Endothelial cell of hepatic sinusoid (primary cell): Measurements from ENCODE around the gene SEMA4A.

ENCODE experiments used
- in situ Hi-C: cut with HindIII; loops from 2 replicates; pipeline ENCODE4 v1.10.0; 2017; ENCODE audit warnings: low sequenced_read_pairs

Gene SEMA4A

DNA sequence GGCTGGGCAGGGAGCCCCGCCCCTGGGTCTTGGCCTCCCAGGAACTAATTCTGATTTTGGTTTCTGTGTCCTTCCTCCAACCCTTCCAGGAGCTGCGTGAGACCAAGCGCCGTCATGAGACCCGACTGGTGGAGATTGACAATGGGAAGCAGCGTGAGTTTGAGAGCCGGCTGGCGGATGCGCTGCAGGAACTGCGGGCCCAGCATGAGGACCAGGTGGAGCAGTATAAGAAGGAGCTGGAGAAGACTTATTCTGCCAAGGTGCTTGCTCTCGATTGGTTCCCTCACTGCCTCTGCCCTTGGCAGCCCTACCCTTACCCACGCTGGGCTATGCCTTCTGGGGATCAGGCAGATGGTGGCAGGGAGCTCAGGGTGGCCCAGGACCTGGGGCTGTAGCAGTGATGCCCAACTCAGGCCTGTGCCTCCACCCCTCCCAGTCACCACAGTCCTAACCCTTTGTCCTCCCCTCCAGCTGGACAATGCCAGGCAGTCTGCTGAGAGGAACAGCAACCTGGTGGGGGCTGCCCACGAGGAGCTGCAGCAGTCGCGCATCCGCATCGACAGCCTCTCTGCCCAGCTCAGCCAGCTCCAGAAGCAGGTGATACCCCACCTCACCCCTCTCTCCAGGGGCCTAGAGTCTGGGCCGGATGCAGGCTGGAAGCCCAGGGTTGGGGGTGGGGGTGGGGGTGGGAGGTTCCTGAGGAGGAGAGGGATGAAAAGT is 18.5 kb upstream of the SEMA4A start:
- in situ Hi-C loops, result loop anchor here (5.0 to 10.0 kb wide), 6 partner anchors 33 to 190 kb away; partner anchors contain the start of gene RXFP4

GRCh38 chr1:156135930-156136871 is 17.2 kb upstream of the SEMA4A start:
- in situ Hi-C loops, result loop anchor here (5.0 to 10.0 kb wide), 5 partner anchors 34 to 191 kb away; partner anchors contain the start of gene RXFP4

DNA sequence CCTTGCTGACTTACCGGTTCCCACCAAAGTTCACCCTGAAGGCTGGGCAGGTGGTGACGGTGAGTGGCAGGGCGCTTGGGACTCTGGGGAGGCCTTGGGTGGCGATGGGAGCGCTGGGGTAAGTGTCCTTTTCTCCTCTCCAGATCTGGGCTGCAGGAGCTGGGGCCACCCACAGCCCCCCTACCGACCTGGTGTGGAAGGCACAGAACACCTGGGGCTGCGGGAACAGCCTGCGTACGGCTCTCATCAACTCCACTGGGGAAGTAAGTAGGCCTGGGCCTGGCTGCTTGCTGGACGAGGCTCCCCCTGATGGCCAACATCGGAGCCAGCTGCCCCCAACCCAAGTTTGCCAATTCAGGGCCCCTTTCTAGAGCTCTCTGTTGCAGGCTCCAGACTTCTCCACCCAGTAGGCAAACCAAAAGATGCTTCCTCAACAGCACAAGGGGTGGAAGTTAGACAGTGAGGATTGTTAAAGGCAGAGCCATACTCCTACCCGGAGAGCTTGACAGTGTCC is 16.4 kb upstream of the SEMA4A start:
- in situ Hi-C loops, result loop anchor here (5.0 to 10.0 kb wide), 5 partner anchors 35 to 192 kb away; partner anchors contain the start of gene RXFP4

GRCh38 chr1:156138458-156138867 is 14.9 kb upstream of the SEMA4A start:
- in situ Hi-C loops, result loop anchor here (5.0 to 10.0 kb wide), 5 partner anchors 36 to 194 kb away; partner anchors contain the start of gene RXFP4

DNA sequence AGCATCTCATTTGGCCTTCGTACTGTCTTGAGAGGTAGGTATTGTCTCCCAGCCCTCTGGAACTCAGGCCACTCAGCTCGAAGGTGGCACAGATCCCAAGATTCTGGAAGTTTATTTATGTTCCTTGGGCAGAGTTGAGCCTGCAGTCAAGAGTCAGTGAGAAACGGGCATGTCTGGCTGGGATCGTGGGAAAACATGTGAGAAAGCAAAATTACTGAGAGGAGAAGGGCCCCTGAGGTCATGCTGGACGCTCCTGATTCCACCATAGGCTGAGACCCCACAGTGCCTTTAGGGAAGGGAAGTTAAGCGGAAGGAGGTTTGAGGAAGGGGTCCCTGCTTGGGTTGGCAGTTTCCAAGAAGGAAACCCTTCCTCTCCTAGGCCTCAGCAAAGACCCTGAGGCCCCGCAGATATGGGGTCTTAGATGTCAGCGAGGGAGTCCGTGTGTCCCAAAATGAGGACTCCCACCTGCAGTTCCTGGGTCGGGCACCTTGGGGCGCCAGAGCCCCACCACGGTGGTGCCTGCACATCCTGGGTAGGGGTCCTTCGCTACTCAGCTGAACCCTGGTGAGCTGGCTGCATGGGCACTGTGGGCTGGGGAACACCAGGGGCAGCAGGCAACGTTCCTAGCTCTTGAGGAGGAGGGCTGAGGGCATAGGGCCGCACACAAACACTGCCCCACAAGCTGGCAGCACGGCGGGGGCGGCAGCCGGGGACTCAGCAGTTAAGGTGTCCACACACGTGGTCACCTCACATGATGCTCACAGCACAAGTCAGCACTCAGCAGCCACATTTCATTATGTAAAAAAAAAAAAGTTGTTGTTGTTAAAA is 12.3 kb upstream of the SEMA4A start:
- in situ Hi-C loops, result no loop called here

DNA sequence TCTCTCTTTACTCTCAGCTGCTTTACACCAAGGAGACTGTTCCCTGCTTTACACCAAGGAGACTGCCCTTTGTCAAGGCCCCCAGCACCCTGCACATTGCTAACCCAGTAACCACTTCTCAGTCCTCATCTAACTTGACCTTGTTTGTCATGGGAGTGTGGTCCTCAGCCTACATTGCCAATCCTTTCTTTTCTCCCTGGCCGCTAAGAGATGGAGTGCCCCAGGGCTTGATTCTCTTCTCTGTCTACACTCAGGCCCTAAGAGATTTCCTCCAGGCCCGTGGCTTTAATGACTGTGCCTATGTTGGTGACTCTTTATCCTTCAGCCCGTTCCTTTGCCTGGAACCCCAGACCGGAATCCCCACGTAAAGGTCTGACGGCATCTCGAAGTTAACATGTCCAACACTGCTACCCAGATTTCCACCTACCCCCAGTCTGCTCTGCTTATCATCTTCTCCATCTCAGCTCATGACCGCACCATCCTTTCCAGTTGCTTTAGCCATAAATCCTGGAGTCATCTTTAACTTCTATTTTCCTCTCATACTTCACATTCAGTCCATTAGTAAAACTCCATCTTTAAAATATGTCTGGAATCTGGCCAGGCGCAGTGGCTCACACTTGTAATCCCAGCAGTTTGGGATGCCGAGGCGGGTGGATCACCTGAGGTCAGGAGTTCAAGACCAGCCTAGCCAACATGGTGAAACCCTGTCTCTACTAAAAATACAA is 9.5 kb upstream of the SEMA4A start:
- in situ Hi-C loops, result no loop called here

DNA sequence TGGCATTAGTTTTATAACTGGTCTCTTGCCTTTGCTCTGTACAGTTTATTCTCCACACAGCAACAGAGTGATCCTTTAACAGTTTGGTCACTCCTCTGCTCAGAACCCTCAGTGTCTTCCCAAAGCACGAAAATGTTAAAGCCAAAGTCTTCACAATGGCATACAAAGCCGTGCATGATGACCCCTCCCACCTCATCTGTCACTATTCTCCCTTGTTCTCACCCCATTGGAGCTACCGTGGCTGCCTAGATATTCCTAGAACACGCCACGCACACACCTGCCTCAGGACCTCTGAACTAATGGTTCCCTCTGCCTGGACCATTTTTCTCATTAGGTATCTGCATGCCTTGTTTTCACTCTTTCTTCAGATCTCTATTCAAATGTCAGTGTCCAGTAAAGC is 8.6 kb upstream of the SEMA4A start:
- in situ Hi-C loops, result no loop called here

DNA sequence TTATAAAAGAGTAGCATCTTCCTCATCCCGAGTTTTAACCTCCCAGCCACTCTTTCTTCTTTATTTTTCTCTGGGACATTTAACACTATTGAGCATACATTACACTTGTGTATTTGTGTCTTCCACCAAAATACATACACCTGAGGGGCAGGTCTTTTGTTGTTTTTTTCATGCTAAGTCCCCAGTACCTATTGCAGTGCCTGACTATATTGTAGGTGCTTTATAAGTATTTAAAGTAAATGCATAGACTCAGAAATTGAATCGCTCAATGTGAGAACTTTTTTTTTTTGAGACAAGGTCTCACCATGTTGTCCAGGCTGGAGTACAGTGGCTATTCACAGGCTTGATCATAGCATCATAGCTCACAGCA is 7.8 kb upstream of the SEMA4A start:
- in situ Hi-C loops, result no loop called here

DNA sequence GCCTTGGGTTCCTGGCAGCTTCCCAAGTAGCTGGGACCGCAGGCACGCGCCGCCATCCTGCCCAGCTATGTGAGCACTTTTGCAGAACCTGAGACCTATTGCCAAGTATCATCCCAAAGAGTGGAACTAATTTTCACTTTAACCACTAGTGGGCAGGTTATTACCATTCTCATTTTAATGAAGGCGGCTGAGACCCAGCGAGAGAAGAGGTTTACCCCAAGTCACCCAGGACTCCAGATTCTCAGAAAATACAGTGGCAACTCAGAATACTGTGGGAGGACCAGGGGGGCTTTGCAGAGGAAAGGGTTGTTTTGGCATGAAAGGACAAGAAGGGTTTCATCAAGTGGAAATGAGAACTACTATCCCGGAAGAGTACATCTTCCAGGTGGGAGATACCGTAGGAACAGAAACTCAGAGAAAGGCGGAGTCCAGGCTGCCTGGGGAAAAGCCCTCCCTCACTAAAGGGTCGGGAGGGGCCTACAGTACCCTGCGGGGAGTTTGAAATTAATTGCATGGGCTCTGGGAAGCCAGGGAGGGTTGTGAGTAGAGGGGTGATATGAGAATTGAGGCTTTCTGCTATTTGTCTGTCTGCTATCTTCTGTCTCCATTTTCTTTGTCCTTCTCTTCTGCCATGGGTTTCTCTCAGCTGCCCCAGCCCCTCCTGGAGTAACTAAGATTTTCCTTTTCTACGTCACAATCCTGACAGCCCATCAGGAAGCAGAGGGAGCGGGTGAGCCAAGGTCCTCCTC is 7.2 kb upstream of the SEMA4A start:
- in situ Hi-C loops, result no loop called here

DNA sequence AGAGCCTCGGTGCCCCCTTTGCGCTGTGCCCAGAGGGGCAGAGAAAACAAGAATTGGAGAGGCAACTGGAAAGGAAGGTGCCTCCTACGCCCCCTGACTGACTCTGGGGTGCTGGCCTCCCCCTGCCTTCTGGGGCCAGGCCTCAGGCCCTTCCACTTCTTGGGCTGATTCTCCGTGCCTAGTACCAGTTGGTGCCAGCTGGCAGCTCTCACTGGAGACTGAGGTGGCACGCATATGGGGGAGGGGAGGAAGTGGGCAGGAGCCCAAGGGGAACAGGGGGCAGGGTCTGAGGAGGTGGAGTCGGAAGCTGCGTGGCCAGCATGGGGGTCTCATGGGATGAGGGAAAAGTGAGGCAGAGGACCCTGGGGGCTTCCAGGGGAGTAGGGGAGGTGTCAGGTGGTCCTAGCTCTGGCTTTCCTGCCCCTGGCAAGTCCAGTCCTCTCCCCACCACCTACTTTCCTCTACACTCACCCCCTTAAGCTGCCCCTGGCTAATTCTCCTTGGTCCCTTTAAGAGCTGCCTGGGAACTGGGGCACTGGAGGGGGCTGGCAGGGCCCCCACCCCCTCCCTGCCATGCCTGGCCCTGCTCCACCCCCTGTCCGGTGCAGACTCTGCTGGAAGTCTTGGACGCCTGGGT is 6.5 kb upstream of the SEMA4A start:
- in situ Hi-C loops, result no loop called here

- in situ Hi-C loops, result no loop called here
Measured at GRCh38 chr1:156148216-156148615, 5.2 kb upstream of the SEMA4A start.

- in situ Hi-C loops, result no loop called here
Measured at GRCh38 chr1:156149374-156150332, 3.7 kb upstream of the SEMA4A start.

DNA sequence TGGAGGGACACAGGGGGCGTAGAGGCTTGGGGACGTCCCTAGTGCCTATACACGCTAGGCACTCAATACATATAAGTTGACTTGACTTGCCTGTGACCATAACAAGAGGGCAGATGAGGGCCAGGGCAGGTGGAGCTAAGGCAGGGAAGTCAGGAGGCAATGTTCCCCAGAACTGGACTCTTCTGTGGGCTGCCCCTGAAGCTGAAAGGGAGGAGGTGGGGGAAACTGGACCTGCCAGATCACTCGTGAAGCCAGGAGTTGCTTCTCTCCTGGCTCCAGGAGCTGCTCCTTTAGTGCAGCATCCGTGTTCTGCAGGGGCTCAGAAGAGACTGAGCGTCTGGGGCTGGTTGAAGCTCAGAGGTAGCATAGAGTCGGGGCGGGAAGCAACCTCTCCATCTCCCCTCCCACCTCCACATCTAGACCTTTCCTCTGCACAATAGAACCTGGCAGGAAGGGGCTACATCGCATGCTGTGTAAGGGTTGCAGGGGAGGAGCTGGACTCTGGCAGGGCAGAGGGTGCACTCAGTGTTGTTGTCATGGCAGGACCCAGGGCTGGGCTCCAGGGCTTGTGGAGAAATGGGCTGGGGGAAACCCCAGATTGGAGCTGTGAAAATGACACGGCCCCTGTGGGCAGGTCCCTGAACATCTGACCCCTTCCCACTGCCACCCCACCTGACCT is 2.9 kb upstream of the SEMA4A start:
- in situ Hi-C loops, result no loop called here

DNA sequence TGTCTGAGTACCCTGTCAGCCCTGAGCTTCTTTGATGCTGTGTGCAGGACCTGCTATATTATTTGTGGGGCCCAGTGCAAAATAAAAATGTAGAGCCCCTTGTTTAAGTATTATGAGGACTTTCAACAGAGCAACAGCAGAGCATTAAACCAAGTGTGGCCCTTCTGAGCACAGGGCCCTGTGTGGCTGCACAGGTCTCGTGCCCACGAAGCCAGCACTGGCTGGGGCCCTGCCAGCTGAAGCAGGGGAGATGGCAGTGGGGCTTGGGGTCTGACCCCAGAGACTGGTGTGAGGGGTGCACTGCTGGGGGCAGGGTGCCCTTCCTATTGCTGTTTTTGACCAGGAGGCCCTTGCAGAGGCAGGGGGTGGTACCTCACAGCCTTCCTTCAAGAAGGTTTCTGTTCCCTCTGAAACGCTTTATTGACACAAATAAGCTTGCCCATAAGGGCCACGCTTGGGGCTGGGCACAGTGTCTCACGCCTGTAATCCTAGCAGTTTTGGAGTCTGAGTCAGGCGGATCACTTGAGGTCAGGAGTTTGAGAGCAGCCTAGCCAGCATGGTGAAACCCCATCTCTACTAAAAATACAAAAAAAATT is 2.2 kb upstream of the SEMA4A start:
- in situ Hi-C loops, result no loop called here

DNA sequence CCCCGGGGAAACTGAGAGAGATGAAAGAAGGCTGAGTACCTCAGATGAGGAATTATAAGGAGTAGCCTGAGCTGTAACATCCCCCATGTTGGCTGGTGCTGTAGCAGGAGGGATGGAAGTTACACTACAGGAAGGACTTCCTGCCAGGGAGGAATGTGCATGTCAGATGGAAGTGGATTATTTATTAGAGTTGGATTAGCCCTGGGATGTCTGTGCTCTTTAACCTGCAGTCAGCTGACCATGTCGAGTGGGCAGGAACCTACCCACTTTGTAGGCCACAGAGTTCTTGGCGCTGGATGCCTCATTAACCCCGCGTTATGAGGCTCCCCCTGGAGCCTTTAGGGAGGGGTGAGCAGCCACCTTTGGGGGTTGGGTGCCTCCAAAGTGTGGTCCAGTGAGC is 757 bp upstream of the SEMA4A start:
- in situ Hi-C loops, result no loop called here

- in situ Hi-C loops, result no loop called here
Measured at GRCh38 chr1:156154317-156154749, 948 bp downstream of the SEMA4A start.
